HepG2 (cell line): ENCODE measurements around the gene RAB1B. TPM values are rescaled to one million over a fixed set of nuclear protein-coding genes. Genes with fewer than 3 reads are reported as not detected.
A peak's percentile ranks its signal among the peaks of the same experiment; 100 is the strongest.

Source experiments
- HNF4G ChIP-seq, 2 experiments: sonication (generic) in 1 of 2; formaldehyde crosslinking in 1 of 2; IDR thresholded peaks; 2 replicates each; pipeline versions ENCODE4 v1.4.0 to v1.6.1; 2011 to 2020; ENCODE audit warnings: borderline replicate concordance in 2 of 2, low read depth in 2 of 2, mild to moderate bottlenecking in 2 of 2, low read length in 1 of 2, missing genetic modification reagents in 1 of 2, moderate library complexity in 1 of 2
- ISL2 ChIP-seq: sonication (generic); formaldehyde crosslinking; IDR thresholded peaks from 2 replicates; pipeline ENCODE4 v1.5.0; 2020; ENCODE audit warnings: missing genetic modification reagents
- KAT7 ChIP-seq: IDR thresholded peaks from 2 replicates; pipeline ENCODE4 v1.6.1; 2018; ENCODE audit warnings: borderline replicate concordance, missing compliant biosample characterization
- KDM2A ChIP-seq: sonication (generic); formaldehyde crosslinking; IDR thresholded peaks from 2 replicates; pipeline ENCODE4 v1.4.0; 2020; ENCODE audit warnings: low read depth, missing genetic modification reagents, borderline replicate concordance
- PTBP1 ChIP-seq: fragments of 200-400 bp; formaldehyde crosslinking; IDR thresholded peaks from 2 replicates; pipeline ENCODE4 v1.6.1; 2018; ENCODE audit warnings: low read length, low read depth; ENCODE audit not compliant: poor library complexity, severe bottlenecking
- RBFOX2 ChIP-seq: fragments of 200-400 bp; formaldehyde crosslinking; IDR thresholded peaks from 2 replicates; pipeline ENCODE4 v1.6.1; 2017; ENCODE audit warnings: low read depth, mild to moderate bottlenecking, low read length
- SIX4 ChIP-seq: sonication (generic); formaldehyde crosslinking; IDR thresholded peaks from 2 replicates; pipeline ENCODE4 v1.4.0; 2020; ENCODE audit warnings: missing genetic modification reagents
- ZBTB10 ChIP-seq: sonication (generic); formaldehyde crosslinking; IDR thresholded peaks from 2 replicates; pipeline ENCODE4 v1.4.0; 2020; ENCODE audit warnings: missing genetic modification reagents, borderline replicate concordance
- ZHX1 ChIP-seq: sonication (generic); formaldehyde crosslinking; IDR thresholded peaks from 2 replicates; pipeline ENCODE4 v1.8.1; 2022; ENCODE audit warnings: low read depth, mild to moderate bottlenecking, missing genetic modification reagents
- ZNF101 ChIP-seq: sonication (generic); formaldehyde crosslinking; IDR thresholded peaks from 2 replicates; pipeline ENCODE4 v1.4.0; 2020; ENCODE audit warnings: mild to moderate bottlenecking, low read depth, missing genetic modification reagents, borderline replicate concordance
- ZNF251 ChIP-seq: sonication (generic); formaldehyde crosslinking; IDR thresholded peaks from 2 replicates; pipeline ENCODE4 v1.9.0; 2021; ENCODE audit warnings: mild to moderate bottlenecking, missing genetic modification reagents
- ZNF275 ChIP-seq: sonication (generic); formaldehyde crosslinking; IDR thresholded peaks from 2 replicates; pipeline ENCODE4 v1.8.0; 2022; ENCODE audit warnings: missing genetic modification reagents, mild to moderate bottlenecking, inconsistent platforms, borderline replicate concordance
- ZNF547 ChIP-seq: sonication (generic); formaldehyde crosslinking; IDR thresholded peaks from 2 replicates; pipeline ENCODE4 v1.5.1; 2020; ENCODE audit warnings: mild to moderate bottlenecking, missing genetic modification reagents
- ZNF552 ChIP-seq: sonication (generic); formaldehyde crosslinking; IDR thresholded peaks from 2 replicates; pipeline ENCODE4 v1.9.0; 2022; ENCODE audit warnings: missing genetic modification reagents, mild to moderate bottlenecking, borderline replicate concordance
- ZNF660 ChIP-seq: sonication (generic); formaldehyde crosslinking; IDR thresholded peaks from 2 replicates; pipeline ENCODE4 v1.5.1; 2020; ENCODE audit warnings: mild to moderate bottlenecking, low read depth, missing genetic modification reagents, borderline replicate concordance
- ZNF724P ChIP-seq: sonication (generic); formaldehyde crosslinking; IDR thresholded peaks from 2 replicates; pipeline ENCODE4 v1.8.0; 2022; ENCODE audit warnings: missing genetic modification reagents, borderline replicate concordance
- polyA plus RNA-seq, 8 experiments: library from polyadenylated mRNA; depleted of rRNA in 3 of 8; stranded (reverse) in 7 of 8; unstranded in 1 of 8; fragments of >200 nt; fragmentation: Illumina TruSeq in 4 of 8; extraction: Trizol in 4 of 8; gene quantifications; 2 replicates each; pipeline versions ENCODE4 v1.2.1 to v1.2.3, GENCODE V29; 2011 to 2016; ENCODE audit warnings: low read depth in 4 of 8, missing spikeins in 1 of 8, mixed read lengths in 1 of 8; ENCODE audit not compliant: insufficient read depth in 1 of 8
- total RNA-seq, 5 experiments: library from RNA; depleted of rRNA; stranded (reverse); fragments of >200 nt; fragmentation: Illumina TruSeq; extraction: Trizol; gene quantifications; 2 replicates each; pipeline ENCODE4 v1.2.3, GENCODE V29; 2016; ENCODE audit warnings: low read depth in 1 of 5
- TF ChIP-seq, protein P1 (sequence below): sonication (generic); formaldehyde crosslinking; IDR thresholded peaks from 2 replicates; pipeline ENCODE4 v1.8.0; 2022; ENCODE audit warnings: mild to moderate bottlenecking, missing genetic modification reagents
- TF ChIP-seq, protein P2 (sequence below): sonication (generic); formaldehyde crosslinking; IDR thresholded peaks from 2 replicates; pipeline ENCODE4 v1.4.0; 2020; ENCODE audit warnings: missing genetic modification reagents

Gene RAB1B
- total and polyA plus RNA-seq, 2 of the 13 experiments (the other 11 are each of a cell fraction or from before 2014, with no cell fraction given): 77.9 to 87.9 TPM

DNA sequence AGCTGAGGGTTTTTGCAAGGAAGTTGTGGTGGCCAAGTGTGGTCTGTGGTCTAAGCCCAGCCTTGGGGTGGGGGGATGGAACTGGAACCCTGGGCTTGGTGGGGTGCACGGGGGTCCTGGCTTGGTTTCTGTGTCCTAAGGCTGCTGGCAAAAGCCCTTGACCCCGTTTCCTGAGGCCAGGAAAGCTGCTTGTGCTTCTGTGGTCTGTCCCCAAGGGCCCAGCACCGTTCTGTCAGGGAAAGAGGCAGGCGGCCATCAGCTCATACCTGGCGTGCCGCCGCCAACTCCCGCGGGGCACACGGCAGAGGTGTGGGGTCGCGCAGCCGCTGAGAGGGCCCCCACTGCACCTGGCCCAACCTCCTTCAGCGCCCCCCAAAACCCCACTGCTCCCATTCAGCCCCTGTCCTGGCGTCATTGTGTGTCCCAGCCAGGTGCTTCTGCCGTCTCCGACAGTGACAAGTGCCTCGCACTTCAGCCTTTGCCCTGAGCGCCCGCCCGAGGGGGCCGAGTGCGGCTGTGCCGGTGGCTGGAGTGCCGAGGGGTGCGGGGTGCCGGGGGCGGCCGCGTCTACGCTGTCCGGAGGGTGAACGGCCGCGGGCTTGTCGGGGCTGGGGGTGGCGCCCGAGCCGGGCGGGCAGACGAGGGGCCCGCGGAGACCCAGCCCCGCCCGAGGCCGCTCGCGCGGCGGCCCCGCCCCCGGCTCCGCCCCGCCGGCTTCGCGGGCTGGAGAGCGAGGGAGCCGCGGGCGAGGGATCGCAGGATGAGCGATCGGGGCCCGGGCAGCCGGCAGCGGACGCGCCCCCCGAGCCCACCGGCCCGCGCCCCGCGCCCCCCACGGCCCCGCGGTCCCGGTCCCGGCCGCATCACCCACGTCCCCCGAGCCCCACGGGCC, 9.3 kb downstream of the RAB1B start, which contains the start of gene CNIH2 (continued):
- TF ChIP-seq, protein P1, sequence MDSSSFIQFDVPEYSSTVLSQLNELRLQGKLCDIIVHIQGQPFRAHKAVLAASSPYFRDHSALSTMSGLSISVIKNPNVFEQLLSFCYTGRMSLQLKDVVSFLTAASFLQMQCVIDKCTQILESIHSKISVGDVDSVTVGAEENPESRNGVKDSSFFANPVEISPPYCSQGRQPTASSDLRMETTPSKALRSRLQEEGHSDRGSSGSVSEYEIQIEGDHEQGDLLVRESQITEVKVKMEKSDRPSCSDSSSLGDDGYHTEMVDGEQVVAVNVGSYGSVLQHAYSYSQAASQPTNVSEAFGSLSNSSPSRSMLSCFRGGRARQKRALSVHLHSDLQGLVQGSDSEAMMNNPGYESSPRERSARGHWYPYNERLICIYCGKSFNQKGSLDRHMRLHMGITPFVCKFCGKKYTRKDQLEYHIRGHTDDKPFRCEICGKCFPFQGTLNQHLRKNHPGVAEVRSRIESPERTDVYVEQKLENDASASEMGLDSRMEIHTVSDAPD (CRISPR knock-in tag): no peak
- TF ChIP-seq ZHX1 (CRISPR knock-in tag): no peak
- TF ChIP-seq HNF4G (IDR thresholded peaks at IDR 0.05; ENCODE audit: borderline replicate concordance, low read depth, low read length): peak; percentile 54; the same call in 1 of the 2 replicates
- TF ChIP-seq HNF4G (CRISPR knock-in tag; IDR thresholded peaks at IDR 0.05; ENCODE audit: borderline replicate concordance, low read depth): no peak; the same call in 1 of the 2 replicates
- TF ChIP-seq ZNF547 (CRISPR knock-in tag): 0 out of 2 replicates have a peak, but pooled peaks have one; percentile 46
- TF ChIP-seq PTBP1: no peak
- no peak for TF ChIP-seq ZNF275 (CRISPR knock-in tag)
- TF ChIP-seq, protein P2, sequence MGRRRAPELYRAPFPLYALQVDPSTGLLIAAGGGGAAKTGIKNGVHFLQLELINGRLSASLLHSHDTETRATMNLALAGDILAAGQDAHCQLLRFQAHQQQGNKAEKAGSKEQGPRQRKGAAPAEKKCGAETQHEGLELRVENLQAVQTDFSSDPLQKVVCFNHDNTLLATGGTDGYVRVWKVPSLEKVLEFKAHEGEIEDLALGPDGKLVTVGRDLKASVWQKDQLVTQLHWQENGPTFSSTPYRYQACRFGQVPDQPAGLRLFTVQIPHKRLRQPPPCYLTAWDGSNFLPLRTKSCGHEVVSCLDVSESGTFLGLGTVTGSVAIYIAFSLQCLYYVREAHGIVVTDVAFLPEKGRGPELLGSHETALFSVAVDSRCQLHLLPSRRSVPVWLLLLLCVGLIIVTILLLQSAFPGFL (CRISPR knock-in tag): no peak
- no peak for TF ChIP-seq SIX4 (CRISPR knock-in tag)
- no peak for TF ChIP-seq ZNF552 (CRISPR knock-in tag)
- no peak for TF ChIP-seq ZNF660 (CRISPR knock-in tag)
- no peak for TF ChIP-seq ZNF251 (CRISPR knock-in tag)
- TF ChIP-seq ZNF101 (CRISPR knock-in tag): no peak
- TF ChIP-seq KDM2A (CRISPR knock-in tag): peak; percentile 90
- no peak for TF ChIP-seq KAT7 (CRISPR knock-in tag)
- peak; percentile 67; the same call in 1 of the 2 replicates for TF ChIP-seq ZNF724P
- peak; percentile 55 for TF ChIP-seq RBFOX2
- no peak for TF ChIP-seq ZBTB10 (CRISPR knock-in tag)
- TF ChIP-seq ISL2 (CRISPR knock-in tag): no peak
